ENCODE measurements around the gene CRELD2.
A peak's percentile ranks its signal among the peaks of the same experiment; 100 is the strongest.

Gene CRELD2

DNA sequence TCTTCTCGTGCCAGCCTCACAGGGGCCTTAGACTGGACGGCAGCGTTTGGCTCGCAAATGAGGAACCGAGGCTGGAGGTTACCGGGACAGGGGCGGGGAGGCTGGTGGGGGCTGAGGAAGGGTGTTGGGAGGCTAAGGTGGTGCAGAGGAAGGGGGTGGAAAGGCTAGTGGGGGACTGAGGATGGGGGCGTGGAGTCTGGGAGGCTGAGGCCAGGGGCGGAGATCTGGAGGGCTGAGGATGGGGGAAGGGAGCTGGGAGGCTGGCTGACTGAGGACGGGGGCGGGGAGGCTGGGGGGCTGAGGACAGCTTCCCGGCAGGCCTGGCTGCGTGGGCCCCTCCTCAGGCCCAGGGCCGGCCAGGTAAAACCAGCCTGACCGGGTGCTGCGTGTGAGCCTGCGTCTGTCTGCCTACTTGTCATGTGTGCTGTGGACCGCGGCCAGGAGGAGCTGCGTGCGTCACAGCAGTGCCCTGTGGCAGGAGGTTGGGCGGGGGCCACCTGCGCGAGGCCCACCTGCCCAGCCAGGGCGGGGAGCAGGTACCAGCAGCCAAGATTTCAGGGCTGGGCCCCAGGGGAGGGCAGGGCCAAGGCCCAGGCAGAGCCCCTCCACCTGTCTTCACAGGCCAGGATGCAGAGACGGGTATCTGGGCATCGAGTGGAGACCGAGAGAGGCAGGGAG, 32.7 kb downstream of the CRELD2 start:
- DNase-seq (no peak), ATAC-seq (no peak)

GRCh38 chr22:49951678-49951985, 33.2 kb downstream of the CRELD2 start:
- Mint-ChIP-seq H3K4me1 (peaks cover 5% of the 10 kb centered on the region), H3K27me3 (no peaks in the 10 kb centered on the region), H3K9me3 (no peaks in the 10 kb centered on the region)

More for the DNA sequence above, 32.7 kb downstream of the CRELD2 start:
- H3K4me1 Mint-ChIP-seq: peaks cover 5% of the 10 kb centered on the region
- no peaks in the 10 kb centered on the region for H3K9me3 Mint-ChIP-seq
- no peak overlapping the region for H3K27ac Mint-ChIP-seq
- no peaks in the 10 kb centered on the region for H3K27me3 Mint-ChIP-seq
- H3K4me3 Mint-ChIP-seq: no peak overlapping the region

DNA sequence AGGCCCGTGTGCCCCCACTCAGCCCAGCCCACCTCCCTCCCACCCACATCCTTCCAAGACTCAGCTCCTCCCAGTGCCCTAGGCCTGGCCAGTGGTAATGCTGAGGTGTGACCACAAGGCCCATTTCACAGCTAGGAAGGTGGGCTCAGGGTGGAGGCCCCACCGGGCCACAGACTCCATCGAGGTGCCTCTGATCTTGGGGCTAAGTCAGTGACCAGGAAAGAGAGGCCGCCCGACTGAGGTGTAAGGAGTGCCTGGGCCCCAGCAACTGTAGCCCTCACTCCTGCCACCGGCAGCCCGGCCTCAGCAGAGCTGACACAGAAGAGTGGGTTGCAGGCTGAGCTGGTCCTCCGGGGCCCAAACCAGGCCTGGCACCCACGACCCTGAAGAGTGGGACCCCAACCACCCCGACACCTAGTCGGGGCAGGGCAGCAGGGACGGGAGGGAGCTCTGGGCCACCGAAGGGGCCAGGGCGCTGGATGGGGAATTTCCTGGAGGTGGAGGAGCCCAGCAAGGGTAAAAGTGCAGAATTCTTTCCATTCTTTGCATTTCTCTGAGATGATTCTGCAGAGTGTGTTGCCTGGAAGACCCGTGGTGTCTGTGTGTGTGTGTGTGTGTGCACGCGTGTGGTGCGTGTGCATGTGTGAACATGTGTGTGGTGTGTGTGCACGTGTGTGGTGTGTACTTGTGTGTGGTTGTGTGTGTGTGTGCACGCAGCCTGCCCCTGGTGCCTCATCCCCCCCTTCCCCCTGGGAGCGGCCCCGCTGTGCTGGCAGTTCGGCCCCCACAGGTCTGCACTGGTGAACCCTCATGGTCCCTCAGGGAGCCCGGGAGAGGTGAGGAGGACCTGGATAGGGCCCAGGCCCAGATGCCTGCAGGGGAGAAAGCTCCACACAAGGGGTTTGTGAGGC, 33.8 kb downstream of the CRELD2 start:
- Mint-ChIP-seq H3K27ac (no peak overlapping the region), H3K9me3 (no peaks in the 10 kb centered on the region), H3K27me3 (no peaks in the 10 kb centered on the region), H3K4me1 (peaks cover 5% of the 10 kb centered on the region), H3K4me3 (no peak overlapping the region)
- ATAC-seq: no peak
- DNase-seq: no peak

More at GRCh38 chr22:49951678-49951985, 33.2 kb downstream of the CRELD2 start:
- Mint-ChIP-seq H3K27ac (no peak overlapping the region), H3K4me3 (no peak overlapping the region)
- no peak for ATAC-seq
- DNase-seq: no peak

DNA sequence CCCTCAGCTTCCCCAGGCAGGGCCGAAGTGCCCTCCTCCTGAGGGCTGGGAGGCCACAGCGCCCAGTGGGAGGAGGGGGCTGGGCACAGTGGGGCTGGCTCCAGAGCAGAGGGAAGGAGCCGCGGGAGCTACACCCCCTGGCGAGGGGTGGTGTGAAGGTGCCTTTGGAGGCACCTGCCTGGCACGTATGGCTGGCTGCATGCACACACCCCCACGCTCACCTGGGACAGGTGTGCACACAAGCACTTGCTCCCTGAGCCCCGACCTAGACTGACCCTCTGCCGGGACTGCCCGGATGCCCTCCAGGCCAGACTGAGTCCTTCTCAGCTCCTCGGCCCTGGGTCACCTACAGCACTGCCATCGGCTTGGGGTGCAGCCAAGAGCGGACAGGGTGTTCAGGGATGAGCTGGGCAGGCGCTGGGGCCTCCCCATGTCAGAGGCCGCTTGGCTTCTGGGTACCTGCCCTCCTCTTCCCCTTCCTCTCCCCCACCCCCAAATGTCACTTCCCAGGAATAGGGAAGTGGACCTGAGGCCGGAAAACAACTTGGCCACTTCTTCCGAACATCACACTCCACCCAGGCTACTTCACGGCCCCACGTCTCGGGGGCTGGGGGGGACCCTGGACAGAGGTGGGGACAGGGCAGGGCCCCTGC, 34.7 kb downstream of the CRELD2 start:
- ATAC-seq (no peak), DNase-seq (no peak)
- Mint-ChIP-seq H3K9me3 (no peaks in the 10 kb centered on the region), H3K4me1 (peaks cover 10% of the 10 kb centered on the region), H3K4me3 (no peak overlapping the region), H3K27me3 (no peaks in the 10 kb centered on the region), H3K27ac (no peak overlapping the region)

DNA sequence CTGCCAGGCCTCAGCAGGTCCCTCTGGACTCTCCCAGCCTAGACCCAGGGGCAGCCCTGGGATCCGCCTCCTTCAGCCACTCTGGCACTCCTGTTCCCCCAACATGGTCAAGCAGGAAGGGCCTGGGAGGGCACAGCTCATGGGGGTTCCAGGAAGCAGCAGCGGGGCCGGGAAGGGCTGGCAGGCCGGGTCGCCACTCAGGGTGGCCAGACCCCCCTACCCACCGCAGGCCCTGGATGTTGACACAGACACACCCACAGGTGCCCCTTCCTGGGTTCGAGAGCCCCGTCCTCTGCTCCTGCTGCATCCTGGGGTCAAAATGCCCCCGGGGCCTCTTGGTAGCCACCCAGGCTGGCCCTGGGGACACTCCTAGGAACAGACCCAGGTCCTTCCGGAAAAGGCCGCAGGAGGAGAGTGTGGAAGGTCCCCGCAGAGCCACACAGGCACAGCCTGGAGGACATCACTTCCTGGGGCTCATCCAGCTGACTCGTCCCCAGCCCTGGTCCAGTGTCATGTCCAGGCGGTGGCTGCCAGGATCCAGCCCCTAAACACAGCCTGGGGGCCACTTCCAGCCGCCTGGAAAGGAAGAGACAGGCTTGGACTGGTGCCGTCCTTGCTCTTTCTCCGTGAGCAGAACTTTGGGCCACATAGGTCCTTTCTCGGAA, 35.4 kb downstream of the CRELD2 start:
- no peak for ATAC-seq
- Mint-ChIP-seq H3K4me1 (peaks cover 17% of the 10 kb centered on the region), H3K4me3 (no peak overlapping the region), H3K9me3 (no peaks in the 10 kb centered on the region), H3K27ac (no peak overlapping the region), H3K27me3 (no peaks in the 10 kb centered on the region)
- no peak for DNase-seq

DNA sequence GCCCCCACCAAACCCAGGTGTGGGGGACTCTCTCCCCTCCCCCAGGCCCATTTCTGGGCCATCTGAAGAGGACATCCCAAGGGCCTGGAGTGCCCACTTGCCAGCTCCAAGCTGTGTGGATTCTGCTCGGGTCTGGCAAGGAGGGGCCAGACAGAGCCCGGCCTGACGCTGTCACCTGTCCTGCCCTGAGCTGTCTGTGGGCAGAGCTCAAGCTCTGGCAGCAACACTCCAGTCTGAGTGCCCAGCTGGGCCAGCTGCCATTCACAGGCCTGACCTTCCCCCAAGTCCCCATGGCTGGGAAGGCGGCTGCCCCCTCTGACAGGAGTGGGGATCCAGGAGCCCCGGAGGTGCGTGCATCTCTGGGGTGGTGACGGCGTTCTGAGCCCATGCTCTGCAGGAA, 35.9 kb downstream of the CRELD2 start:
- Mint-ChIP-seq H3K27me3 (no peaks in the 10 kb centered on the region), H3K27ac (no peak overlapping the region), H3K9me3 (no peaks in the 10 kb centered on the region), H3K4me3 (no peak overlapping the region), H3K4me1 (peaks cover 22% of the 10 kb centered on the region)
- ATAC-seq (no peak), DNase-seq (no peak)

DNA sequence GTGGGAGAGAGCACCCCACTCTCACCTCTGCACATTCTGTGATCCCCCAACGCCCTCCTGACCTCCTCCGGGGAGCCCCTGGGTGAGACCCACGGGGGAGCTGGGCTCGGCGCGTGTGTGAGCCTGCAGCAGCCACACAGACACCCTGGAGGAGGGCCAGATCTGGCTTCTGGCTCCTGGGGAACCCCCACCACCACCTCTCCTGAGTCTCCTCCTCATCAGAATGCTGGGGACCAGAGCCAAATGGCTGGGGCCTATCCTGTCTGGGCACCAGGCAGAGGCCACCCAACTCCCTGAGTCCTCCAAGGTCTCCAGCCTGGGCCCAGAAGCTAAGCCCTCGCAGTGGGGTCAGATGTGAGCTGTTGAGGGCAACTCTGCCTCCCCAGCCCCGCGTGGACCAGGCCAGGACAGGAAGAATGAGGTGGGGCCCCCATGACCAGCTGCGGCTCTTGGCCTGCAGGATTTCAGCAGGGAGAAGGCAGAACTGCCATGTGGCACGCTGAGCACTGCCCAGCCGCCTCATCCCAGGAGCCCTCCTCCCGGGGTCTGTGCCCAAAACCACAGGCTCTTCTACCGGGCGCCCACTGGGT, 36.7 kb downstream of the CRELD2 start:
- Mint-ChIP-seq H3K27me3 (no peaks in the 10 kb centered on the region), H3K27ac (peak overlapping the region; percentile 33 to 60), H3K9me3 (no peaks in the 10 kb centered on the region), H3K4me3 (no peak overlapping the region), H3K4me1 (peaks cover 27% of the 10 kb centered on the region)
- DNase-seq: no peak
- no peak for ATAC-seq

GRCh38 chr22:49955581-49956417, 37.4 kb downstream of the CRELD2 start:
- Mint-ChIP-seq H3K4me3 (no peak overlapping the region), H3K9me3 (no peaks in the 10 kb centered on the region), H3K27me3 (no peaks in the 10 kb centered on the region), H3K4me1 (peaks cover 27% of the 10 kb centered on the region), H3K27ac (peak overlapping the region; percentile 27 to 33)
- DNase-seq (no peak), ATAC-seq (no peak)

DNA sequence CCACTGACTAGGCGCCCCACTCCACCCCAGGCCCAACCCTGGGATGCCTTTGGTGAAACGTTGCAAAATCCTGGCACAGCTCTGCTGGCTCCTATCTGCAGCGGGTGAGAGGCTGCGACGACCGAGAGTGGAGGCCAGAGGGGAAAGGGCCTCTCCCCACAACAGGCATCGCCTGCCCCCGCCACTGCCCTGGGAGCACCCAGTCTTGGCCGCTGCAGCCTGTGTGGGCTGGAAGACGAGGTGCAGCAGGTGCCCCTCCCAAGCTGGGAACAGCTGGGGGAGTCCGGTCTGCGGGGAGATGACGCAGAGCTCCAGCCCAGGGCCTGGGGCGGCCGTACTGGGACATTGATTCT, 38.0 kb downstream of the CRELD2 start:
- no peaks in the 10 kb centered on the region for H3K9me3 Mint-ChIP-seq
- DNase-seq: no peak
- H3K27ac Mint-ChIP-seq: no peak overlapping the region
- ATAC-seq: no peak
- peaks cover 27% of the 10 kb centered on the region for H3K4me1 Mint-ChIP-seq
- no peak overlapping the region for H3K4me3 Mint-ChIP-seq
- H3K27me3 Mint-ChIP-seq: no peaks in the 10 kb centered on the region

- no peaks in the 10 kb centered on the region for H3K27me3 Mint-ChIP-seq
- no peak for DNase-seq
- H3K9me3 Mint-ChIP-seq: no peaks in the 10 kb centered on the region
- peaks cover 27% of the 10 kb centered on the region for H3K4me1 Mint-ChIP-seq
- no peak overlapping the region for H3K27ac Mint-ChIP-seq
- no peak overlapping the region for H3K4me3 Mint-ChIP-seq
- no peak for ATAC-seq
Measured at GRCh38 chr22:49956914-49957825, 38.7 kb downstream of the CRELD2 start.

GRCh38 chr22:49957826-49958365, 39.5 kb downstream of the CRELD2 start:
- H3K4me3 Mint-ChIP-seq: peak overlapping the region in 1 of 2 donors; percentile 53
- DNase-seq (no peak), ATAC-seq (no peak)
- H3K4me1 Mint-ChIP-seq: peaks cover 27% of the 10 kb centered on the region
- H3K27me3 Mint-ChIP-seq: no peaks in the 10 kb centered on the region
- no peaks in the 10 kb centered on the region for H3K9me3 Mint-ChIP-seq
- H3K27ac Mint-ChIP-seq: peak overlapping the region in 1 of 2 donors; percentile 39

DNA sequence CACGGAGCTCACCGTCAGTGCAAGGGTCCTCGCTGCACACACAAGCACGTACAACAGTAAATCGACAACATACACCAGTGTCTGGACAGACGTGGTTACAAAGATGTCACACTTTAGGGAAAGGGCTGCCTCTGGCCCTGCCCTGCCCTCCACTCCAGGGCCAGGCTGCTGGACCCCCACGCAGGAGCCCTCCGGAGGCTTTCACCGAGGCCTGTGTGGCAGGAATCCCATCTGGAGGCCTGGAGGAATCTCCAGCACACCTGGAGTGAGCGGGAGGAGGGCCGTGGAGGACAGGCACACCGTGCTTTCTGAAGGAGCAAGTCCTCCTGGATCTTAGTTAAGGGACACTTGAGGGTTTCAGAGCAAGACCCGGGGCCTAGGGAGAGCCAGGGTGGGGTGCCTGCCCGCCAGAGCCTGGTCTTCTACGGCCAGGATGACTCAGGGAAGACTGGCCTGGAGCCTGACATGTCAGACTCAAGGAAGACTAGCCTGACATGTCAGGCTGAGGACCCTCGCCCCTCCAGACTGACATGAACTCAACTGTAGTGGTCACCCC, 40.0 kb downstream of the CRELD2 start:
- Mint-ChIP-seq H3K27ac (peak overlapping the region in 1 of 2 donors; percentile 46), H3K4me3 (peak overlapping the region; percentile 89 to 91), H3K9me3 (no peaks in the 10 kb centered on the region), H3K27me3 (no peaks in the 10 kb centered on the region), H3K4me1 (peaks cover 29% of the 10 kb centered on the region)
- ATAC-seq (no peak), DNase-seq (no peak)

Data from stimulated activated naive CD8-positive, alpha-beta T cell treated with anti-CD3 and anti-CD28 coated beads, Interleukin-15, amount 100 ng/mL, for 72 hours (primary cell).